Astrocyte of the cerebellum (primary cell): ENCODE results near the gene ZNF550.

ENCODE experiments used
- DNase-seq: peaks from one replicate; pipeline ENCODE4 v3.0.0-alpha.2; 2011; ENCODE audit warnings: low read depth
- H3K4me3 ChIP-seq: 2 replicates; pipeline ENCODE4 v1.5.1; 2011; ENCODE audit warnings: mild to moderate bottlenecking, low read depth, low read length, moderate library complexity
- in situ Hi-C: cut with HindIII; loops from 2 replicates; pipeline ENCODE4 v1.10.0; 2017; ENCODE audit warnings: low sequenced_read_pairs
- TF ChIP-seq, protein P1 (sequence below): IDR thresholded peaks from 2 replicates; pipeline ENCODE4 v1.5.1; 2012; ENCODE audit warnings: low read length, low read depth, moderate library complexity, mild to moderate bottlenecking; ENCODE audit errors: missing control alignments

ZNF550 gene

DNA sequence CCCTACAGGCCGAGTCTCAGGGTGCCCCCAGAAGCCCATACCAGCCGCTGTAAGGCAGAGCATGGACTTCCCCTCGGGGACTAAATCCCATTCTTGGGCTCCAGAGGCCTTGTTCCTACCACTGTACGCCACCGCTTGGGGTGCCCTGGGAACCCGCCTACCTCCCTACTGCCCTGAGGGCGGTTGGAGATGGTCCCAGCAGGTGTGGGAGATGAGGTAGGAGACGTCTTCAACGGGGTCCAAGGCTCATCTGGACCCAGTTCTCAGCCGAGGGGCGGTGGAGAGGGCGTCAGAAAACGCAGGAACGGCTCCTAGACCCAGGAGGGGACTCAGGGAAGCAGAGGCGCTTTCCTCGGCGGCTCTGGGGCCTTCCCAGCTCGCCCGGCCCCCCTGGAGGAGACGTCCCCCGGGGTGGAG lies 23.4 kb upstream of the ZNF550 start:
- TF ChIP-seq, protein P1, sequence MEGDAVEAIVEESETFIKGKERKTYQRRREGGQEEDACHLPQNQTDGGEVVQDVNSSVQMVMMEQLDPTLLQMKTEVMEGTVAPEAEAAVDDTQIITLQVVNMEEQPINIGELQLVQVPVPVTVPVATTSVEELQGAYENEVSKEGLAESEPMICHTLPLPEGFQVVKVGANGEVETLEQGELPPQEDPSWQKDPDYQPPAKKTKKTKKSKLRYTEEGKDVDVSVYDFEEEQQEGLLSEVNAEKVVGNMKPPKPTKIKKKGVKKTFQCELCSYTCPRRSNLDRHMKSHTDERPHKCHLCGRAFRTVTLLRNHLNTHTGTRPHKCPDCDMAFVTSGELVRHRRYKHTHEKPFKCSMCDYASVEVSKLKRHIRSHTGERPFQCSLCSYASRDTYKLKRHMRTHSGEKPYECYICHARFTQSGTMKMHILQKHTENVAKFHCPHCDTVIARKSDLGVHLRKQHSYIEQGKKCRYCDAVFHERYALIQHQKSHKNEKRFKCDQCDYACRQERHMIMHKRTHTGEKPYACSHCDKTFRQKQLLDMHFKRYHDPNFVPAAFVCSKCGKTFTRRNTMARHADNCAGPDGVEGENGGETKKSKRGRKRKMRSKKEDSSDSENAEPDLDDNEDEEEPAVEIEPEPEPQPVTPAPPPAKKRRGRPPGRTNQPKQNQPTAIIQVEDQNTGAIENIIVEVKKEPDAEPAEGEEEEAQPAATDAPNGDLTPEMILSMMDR = no peak
- peak overlapping the region; percentile 64 for H3K4me3 ChIP-seq
- no peak for DNase-seq
- in situ Hi-C loops = no loop called here

- DNase-seq = peak; percentile 96
- TF ChIP-seq, protein P1 = peak; percentile 9
- in situ Hi-C loops = no loop called here
- peak within 1 kb of the TSS; percentile 90 for H3K4me3 ChIP-seq
Measured at GRCh38 chr19:57578487-57579205, 19.0 kb upstream of the ZNF550 start, which contains the start of gene ZNF416. ZNF416 (minus strand) TSS chr19:57578911; CDS start chr19:57578704, 207 bp downstream.

GRCh38 chr19:57576661-57577060 lies 17.0 kb upstream of the ZNF550 start:
- no peak for DNase-seq
- in situ Hi-C loops = no loop called here
- TF ChIP-seq, protein P1 = no peak
- no peak overlapping the region for H3K4me3 ChIP-seq

GRCh38 chr19:57572415-57572947 lies 12.8 kb upstream of the ZNF550 start:
- in situ Hi-C loops = no loop called here
- no peak overlapping the region for H3K4me3 ChIP-seq
- no peak for DNase-seq
- TF ChIP-seq, protein P1 = no peak

GRCh38 chr19:57570707-57571106 lies 11.0 kb upstream of the ZNF550 start:
- no peak for DNase-seq
- H3K4me3 ChIP-seq = no peak overlapping the region
- TF ChIP-seq, protein P1 = no peak
- in situ Hi-C loops = no loop called here

GRCh38 chr19:57566396-57567265 lies 7.0 kb upstream of the ZNF550 start:
- peak; percentile 18 for DNase-seq
- in situ Hi-C loops = no loop called here
- TF ChIP-seq, protein P1 = no peak
- no peak overlapping the region for H3K4me3 ChIP-seq
